Measurements from ENCODE around the gene CIB4. TPM values are rescaled to one million over a fixed set of nuclear protein-coding genes. Genes with fewer than 3 reads are reported as not detected.

CIB4 gene
- total and polyA plus RNA-seq, 2 donors (not counting 1 experiment from before 2014, with no cell fraction given), result not detected

DNA sequence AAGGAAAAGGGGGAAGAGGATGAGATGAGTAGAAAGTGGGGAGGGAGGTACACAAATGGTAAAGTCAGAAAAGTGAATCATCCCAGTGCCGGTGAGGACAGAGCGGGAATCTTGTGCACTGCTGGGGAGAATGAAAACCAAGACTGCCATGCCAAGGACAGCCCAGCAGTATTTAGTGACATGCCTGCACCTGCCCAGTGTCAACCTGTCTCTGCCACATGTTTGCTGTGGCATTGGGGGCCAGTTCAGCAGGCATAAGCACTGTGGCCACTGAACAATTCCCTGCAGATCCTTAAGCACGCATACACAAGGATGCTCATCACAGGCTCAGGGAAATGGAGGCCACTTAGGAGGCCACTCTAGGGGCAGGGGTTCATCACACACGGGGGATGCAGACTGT lies 46.2 kb upstream of the CIB4 start:
- Histone ChIP-seq H2AFZ (ENCODE audit: insufficient read depth, low read depth, low read length, poor library complexity, severe bottlenecking) (no peak overlapping the region), H3K4me3 (ENCODE audit: control extremely low read depth in 1 of 5, extremely low read depth in 1 of 5, insufficient read depth in 1 of 5, low read depth in 2 of 5, low read length in 4 of 5) (no peak overlapping the region), H3K27ac (ENCODE audit: low read length in 2 of 2) (no peak overlapping the region), H3K9me3 (ENCODE audit: control extremely low read depth in 1 of 3, control insufficient read depth in 2 of 3, insufficient read depth in 1 of 3, low read length in 2 of 3) (no peaks in the 10 kb centered on the region), H3K27me3 (replicated peaks in 1 of 4; ENCODE audit: control extremely low read depth in 1 of 4, control insufficient read depth in 3 of 4, insufficient read depth in 4 of 4, low read length in 3 of 4) (peaks cover 0 to 37% (median 10%) of the 10 kb centered on the region in 4 experiments), H3K4me1 (ENCODE audit: control insufficient read depth in 2 of 2, insufficient read depth in 2 of 2, low read length in 2 of 2) (no peaks in the 10 kb centered on the region), H3K4me2 (replicated peaks; ENCODE audit: low read depth, low read length, poor library complexity, severe bottlenecking) (no peak overlapping the region), H3K9ac (ENCODE audit: low read length) (no peak overlapping the region), H3K79me2 (ENCODE audit: control insufficient read depth, insufficient read depth, low read length) (no peaks in the 10 kb centered on the region), H3K36me3 (replicated peaks in 1 of 2; ENCODE audit: control extremely low read depth in 1 of 2, control insufficient read depth in 1 of 2, extremely low read depth in 1 of 2, insufficient read depth in 2 of 2, low read length in 1 of 2) (no peaks in the 10 kb centered on the region), H4K20me1 (ENCODE audit: control insufficient read depth, insufficient read depth, low read length, poor library complexity, severe bottlenecking) (no peaks in the 10 kb centered on the region)
- no peak for DNase-seq
- ChIA-PET POLR2A (no interaction called here), CTCF (no interaction called here)
- H3K4me3 Mint-ChIP-seq, result no peak overlapping the region
- no peaks in the 10 kb centered on the region for H3K9me3 Mint-ChIP-seq (ENCODE audit: insufficient read depth)
- H3K4me1 Mint-ChIP-seq, result peaks cover 2% of the 10 kb centered on the region
- no peak overlapping the region for H3K27ac Mint-ChIP-seq
- TF ChIP-seq EZH2 (IDR thresholded peaks at IDR 0.05; ENCODE audit: borderline replicate concordance, insufficient read depth, low read depth, low read length, poor library complexity, severe bottlenecking) (no peak), CTCF (IDR thresholded peaks at IDR 0.05) (no peak)
- intact Hi-C loops (cut with micrococcal nuclease), result no loop called here
- WGBS (ENCODE audit: insufficient coverage), result 83% methylated on average over 4 of the region's 4 CpGs
- peaks cover 59% of the 10 kb centered on the region for H3K27me3 Mint-ChIP-seq
- no peak for ATAC-seq (ENCODE audit: low read depth)

DNA sequence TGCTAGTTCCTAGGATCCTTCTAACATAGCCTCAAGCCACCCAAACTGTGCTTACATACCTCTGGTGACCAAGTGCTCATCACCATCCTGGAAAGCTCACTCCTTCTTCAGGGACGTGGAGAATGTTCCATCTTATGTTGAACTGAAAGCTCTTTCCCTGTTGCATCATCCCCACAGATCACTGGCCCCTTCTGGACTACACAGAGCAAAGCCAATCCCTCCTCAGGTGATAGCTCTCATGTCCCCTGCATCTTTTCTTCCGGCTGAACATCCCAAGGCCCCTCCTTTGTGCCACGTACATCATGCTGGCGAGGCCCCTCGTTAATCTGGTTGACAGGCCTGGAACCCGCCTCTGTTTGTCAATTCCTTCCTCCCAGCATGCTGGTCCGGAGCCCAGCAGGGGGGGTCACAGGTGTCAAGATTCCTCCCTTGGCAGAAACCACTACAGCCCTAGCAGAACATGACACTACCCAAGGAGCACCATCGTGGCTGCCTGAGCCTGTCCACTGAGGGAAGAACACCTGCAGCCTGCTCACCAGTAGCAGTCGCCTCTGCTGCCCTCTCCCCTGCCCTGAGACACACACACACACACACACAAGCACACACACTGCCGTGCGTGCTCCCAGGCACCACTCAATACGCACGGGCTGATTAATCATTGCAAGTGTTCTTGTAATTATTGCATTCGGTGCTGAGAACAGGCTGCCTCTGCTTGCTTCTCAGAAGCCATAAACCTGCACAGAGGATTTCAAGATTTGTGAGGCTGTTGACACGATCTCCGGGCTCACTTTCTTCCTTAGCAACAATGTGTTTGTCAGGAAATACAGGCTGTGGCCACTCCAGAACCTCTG lies 45.0 kb upstream of the CIB4 start:
- ATAC-seq (ENCODE audit: low read depth) (no peak), DNase-seq (no peak)
- Histone ChIP-seq H3K27me3 (replicated peaks in 1 of 4; ENCODE audit: control extremely low read depth in 1 of 4, control insufficient read depth in 3 of 4, insufficient read depth in 4 of 4, low read length in 3 of 4) (peaks cover 0 to 29% (median 7%) of the 10 kb centered on the region in 4 experiments), H3K9ac (ENCODE audit: low read length) (no peak overlapping the region), H3K27ac (ENCODE audit: low read length in 2 of 2) (no peak overlapping the region), H3K36me3 (replicated peaks in 1 of 2; ENCODE audit: control extremely low read depth in 1 of 2, control insufficient read depth in 1 of 2, extremely low read depth in 1 of 2, insufficient read depth in 2 of 2, low read length in 1 of 2) (no peaks in the 10 kb centered on the region), H3K4me1 (ENCODE audit: control insufficient read depth in 2 of 2, insufficient read depth in 2 of 2, low read length in 2 of 2) (no peaks in the 10 kb centered on the region), H3K4me2 (replicated peaks; ENCODE audit: low read depth, low read length, poor library complexity, severe bottlenecking) (no peak overlapping the region), H4K20me1 (ENCODE audit: control insufficient read depth, insufficient read depth, low read length, poor library complexity, severe bottlenecking) (no peaks in the 10 kb centered on the region), H3K9me3 (ENCODE audit: control extremely low read depth in 1 of 3, control insufficient read depth in 2 of 3, insufficient read depth in 1 of 3, low read length in 2 of 3) (no peaks in the 10 kb centered on the region), H2AFZ (ENCODE audit: insufficient read depth, low read depth, low read length, poor library complexity, severe bottlenecking) (no peak overlapping the region), H3K79me2 (ENCODE audit: control insufficient read depth, insufficient read depth, low read length) (no peaks in the 10 kb centered on the region), H3K4me3 (ENCODE audit: control extremely low read depth in 1 of 5, extremely low read depth in 1 of 5, insufficient read depth in 1 of 5, low read depth in 2 of 5, low read length in 4 of 5) (no peak overlapping the region)
- H3K4me1 Mint-ChIP-seq, result no peaks in the 10 kb centered on the region
- ChIA-PET POLR2A (no interaction called here), CTCF (no interaction called here)
- H3K27me3 Mint-ChIP-seq, result peaks cover 60% of the 10 kb centered on the region
- TF ChIP-seq EZH2 (IDR thresholded peaks at IDR 0.05; ENCODE audit: borderline replicate concordance, insufficient read depth, low read depth, low read length, poor library complexity, severe bottlenecking) (no peak), CTCF (IDR thresholded peaks at IDR 0.05) (no peak)
- intact Hi-C loops (cut with micrococcal nuclease), result no loop called here
- H3K9me3 Mint-ChIP-seq (ENCODE audit: insufficient read depth), result no peaks in the 10 kb centered on the region
- H3K27ac Mint-ChIP-seq, result no peak overlapping the region
- 24% methylated on average over 9 of the region's 16 CpGs for WGBS (ENCODE audit: insufficient coverage)
- H3K4me3 Mint-ChIP-seq, result no peak overlapping the region

Measured in B cell (primary cell).